Skeletal muscle satellite cell (primary cell): ENCODE data around the gene DIRAS1.

ENCODE experiments used
- H3K27me3 ChIP-seq: 2 replicates; pipeline ENCODE4 v1.7.0; 2013; ENCODE audit warnings: low read length; ENCODE audit not compliant: control insufficient read depth, insufficient read depth
- H3K36me3 ChIP-seq: 2 replicates; pipeline ENCODE4 v1.7.0; 2013; ENCODE audit warnings: mild to moderate bottlenecking, control low read depth, low read length; ENCODE audit not compliant: insufficient read depth
- H3K4me1 ChIP-seq: 2 replicates; pipeline ENCODE4 v1.7.0; 2013; ENCODE audit warnings: low read length; ENCODE audit not compliant: control insufficient read depth, insufficient read depth
- H3K4me2 ChIP-seq: 2 replicates; pipeline ENCODE4 v1.7.0; 2013; ENCODE audit warnings: mild to moderate bottlenecking, low read length
- H3K4me3 ChIP-seq: 2 replicates; pipeline ENCODE4 v1.7.0; 2013; ENCODE audit warnings: low read length
- H3K9ac ChIP-seq: 2 replicates; pipeline ENCODE4 v1.7.0; 2013; ENCODE audit warnings: mild to moderate bottlenecking, low read depth, low read length, moderate library complexity
- H3K9me3 ChIP-seq: replicated peaks from 2 replicates; pipeline ENCODE4 v1.7.0; 2013; ENCODE audit warnings: mild to moderate bottlenecking, control low read depth, low read length

DIRAS1 gene

DNA sequence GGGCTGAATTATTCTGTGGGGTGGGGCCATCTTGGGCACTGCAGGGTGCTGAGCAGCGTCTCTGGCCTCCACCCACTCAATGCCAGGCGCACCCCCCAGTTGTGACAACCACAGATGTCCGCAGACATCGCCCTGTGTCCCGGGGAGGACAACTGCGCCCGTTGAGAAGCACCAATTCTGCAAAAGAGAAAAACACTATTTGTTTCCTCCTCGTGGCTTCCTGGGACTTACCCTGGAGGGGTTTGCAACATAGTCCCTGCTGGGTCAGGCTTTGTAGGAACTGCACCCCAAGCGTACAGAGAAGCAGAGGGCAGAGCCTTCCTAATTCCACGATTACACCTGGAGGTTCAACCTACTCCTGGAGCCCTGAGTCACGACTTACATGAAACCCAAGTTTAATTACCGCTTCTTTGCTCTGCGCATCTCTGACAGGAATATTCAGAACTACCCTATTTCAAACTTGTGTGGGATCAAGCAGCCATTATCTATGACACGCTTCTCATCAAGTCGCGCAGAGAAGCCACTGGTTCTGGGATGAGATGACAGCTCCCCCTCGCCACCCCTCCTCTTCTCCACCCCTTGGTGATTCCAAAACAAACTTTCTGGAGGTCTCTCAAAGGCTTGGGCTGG is 29.8 kb upstream of the DIRAS1 start:
- Histone ChIP-seq H3K27me3 (peaks cover 3% of the 10 kb centered on the region), H3K4me3 (no peak overlapping the region), H3K4me2 (no peak overlapping the region), H3K4me1 (no peaks in the 10 kb centered on the region), H3K9me3 (no peaks in the 10 kb centered on the region), H3K9ac (no peak overlapping the region), H3K36me3 (peaks cover 27% of the 10 kb centered on the region)

DNA sequence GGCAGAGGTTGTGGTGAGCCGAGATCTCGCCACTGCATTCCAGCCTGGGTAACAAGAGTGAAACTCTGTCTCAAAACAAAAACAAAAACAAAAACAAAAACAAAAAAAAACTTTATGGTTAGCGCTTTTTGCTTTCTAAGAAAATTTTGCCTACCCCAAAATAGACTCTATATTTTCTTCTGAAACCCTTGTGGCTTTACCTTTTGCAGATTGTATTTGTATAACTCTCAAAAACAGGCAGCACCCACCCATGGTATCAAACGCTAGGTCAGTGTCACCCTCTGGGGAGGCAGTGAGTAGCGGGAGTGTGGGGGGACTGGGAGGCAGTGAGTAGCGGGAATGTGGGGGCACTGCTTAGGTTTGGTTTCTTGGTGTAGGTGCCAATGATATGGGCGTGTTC is 26.2 kb upstream of the DIRAS1 start:
- peaks cover 13% of the 10 kb centered on the region for H3K27me3 ChIP-seq
- H3K4me1 ChIP-seq: no peaks in the 10 kb centered on the region
- H3K9ac ChIP-seq: no peak overlapping the region
- H3K4me2 ChIP-seq: no peak overlapping the region
- H3K36me3 ChIP-seq: no peaks in the 10 kb centered on the region
- H3K4me3 ChIP-seq: no peak overlapping the region
- H3K9me3 ChIP-seq: no peaks in the 10 kb centered on the region

DNA sequence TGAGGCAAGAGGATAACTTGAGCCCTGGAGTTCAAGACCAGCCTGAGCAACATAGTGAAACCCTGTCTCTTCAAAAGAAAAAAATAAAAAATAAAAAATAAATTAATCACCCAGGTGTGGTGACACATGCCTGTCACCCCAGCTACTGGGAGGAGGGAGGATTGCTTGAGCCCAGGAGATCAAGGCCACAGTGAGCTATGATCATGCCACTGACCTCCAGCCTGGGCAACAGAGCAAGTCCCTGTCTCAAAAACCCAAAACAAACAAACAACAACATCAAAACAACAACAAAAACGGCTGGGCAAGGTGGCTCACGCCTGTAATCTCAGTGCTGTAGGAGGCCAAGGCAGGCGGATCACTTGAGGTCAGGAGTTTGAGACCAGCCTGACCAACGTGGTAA is 22.9 kb upstream of the DIRAS1 start:
- H3K36me3 ChIP-seq: no peaks in the 10 kb centered on the region
- no peak overlapping the region for H3K4me2 ChIP-seq
- H3K9ac ChIP-seq: no peak overlapping the region
- peaks cover 2% of the 10 kb centered on the region for H3K4me1 ChIP-seq
- H3K27me3 ChIP-seq: peaks cover 13% of the 10 kb centered on the region
- H3K4me3 ChIP-seq: no peak overlapping the region
- H3K9me3 ChIP-seq: no peaks in the 10 kb centered on the region

DNA sequence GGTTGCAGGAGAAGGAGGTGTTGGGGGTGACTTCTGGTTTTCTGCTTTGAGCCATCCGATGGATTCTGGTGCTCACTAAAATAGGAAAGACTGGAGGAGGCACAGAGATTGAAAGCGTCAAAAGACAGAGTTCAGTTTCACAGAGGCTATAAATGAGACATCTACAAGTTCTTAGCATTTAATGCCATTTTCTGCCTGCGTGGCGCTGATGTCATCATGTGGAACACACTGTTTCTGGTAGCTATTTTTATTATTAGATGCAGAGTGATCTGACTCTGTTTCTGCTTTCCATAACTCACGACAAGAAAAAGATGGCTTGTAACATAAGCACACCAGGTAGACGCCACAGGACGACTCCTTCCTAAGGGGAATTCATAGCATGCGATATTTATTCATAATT is 21.9 kb upstream of the DIRAS1 start:
- H3K4me1 ChIP-seq: peaks cover 4% of the 10 kb centered on the region

DNA sequence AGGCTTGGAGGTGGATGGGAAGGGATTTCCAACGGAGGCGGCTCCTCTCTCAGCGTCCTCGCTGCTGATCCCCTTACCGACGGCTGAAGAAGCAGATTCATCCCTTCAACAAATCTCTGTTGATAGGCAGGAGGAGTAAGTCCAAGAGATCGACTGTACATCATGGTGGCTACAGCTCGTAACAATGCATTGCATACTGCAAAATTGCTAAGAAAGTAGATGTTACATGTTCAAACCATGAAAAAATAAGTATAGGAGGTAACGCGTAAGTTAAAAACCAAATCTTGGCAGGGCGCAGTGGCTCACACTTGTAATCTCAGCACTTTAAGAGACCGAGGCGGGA is 19.1 kb upstream of the DIRAS1 start:
- peaks cover 16% of the 10 kb centered on the region for H3K36me3 ChIP-seq
- no peaks in the 10 kb centered on the region for H3K9me3 ChIP-seq
- no peak overlapping the region for H3K9ac ChIP-seq
- H3K4me2 ChIP-seq: peak overlapping the region; percentile 38
- H3K4me3 ChIP-seq: no peak overlapping the region
- peaks cover 4% of the 10 kb centered on the region for H3K4me1 ChIP-seq
- peaks cover 10% of the 10 kb centered on the region for H3K27me3 ChIP-seq

More for the DNA sequence above, 21.9 kb upstream of the DIRAS1 start:
- Histone ChIP-seq H3K9me3 (no peaks in the 10 kb centered on the region), H3K9ac (no peak overlapping the region), H3K4me2 (no peak overlapping the region), H3K27me3 (peaks cover 13% of the 10 kb centered on the region), H3K36me3 (no peaks in the 10 kb centered on the region), H3K4me3 (no peak overlapping the region)

DNA sequence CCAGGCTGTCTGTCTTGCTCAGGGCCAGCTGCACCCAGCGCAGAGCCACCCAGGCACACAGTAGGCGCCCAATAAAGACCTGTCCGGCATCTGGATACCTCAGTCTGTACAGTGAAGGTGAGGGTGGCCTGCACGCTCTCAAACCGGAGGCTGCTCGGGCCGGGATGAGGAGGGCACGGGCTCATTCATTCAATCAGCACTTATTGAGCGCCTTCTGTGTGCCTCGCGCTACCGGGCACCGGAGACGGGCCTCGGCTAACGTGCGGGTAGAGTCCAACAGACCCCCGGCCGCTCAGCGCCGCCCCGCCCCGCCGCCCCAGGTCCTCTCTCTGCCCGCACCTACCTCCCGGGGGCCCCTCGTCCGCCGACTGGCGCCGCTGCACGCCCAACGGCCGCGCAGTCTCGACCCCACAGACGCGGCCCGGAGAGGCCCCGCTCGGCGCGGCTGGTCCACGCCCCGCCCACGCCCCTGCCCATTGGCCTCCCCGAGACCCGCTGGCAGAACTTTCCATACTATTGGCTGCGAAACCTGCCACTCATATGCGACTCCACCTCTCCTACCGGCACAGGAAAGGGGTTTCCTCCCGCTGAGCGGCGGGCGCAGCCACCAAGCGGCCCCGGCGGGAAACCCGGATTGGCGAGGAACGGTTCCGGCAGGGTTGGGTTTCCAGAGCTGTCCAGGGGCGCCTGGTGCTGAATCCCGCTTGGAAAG is 18.6 kb upstream of the DIRAS1 start, which contains the start of gene SLC39A3:
TSS of gene SLC39A3 (minus strand) at position 416 of the 712 bp plus-strand sequence. CDS start 2,760 bp downstream, outside the sequence.
- Histone ChIP-seq H3K27me3 (peaks cover 9% of the 10 kb centered on the region), H3K9me3 (no peaks in the 10 kb centered on the region), H3K9ac (peak within 1 kb of the TSS; percentile 89), H3K4me3 (peak within 1 kb of the TSS; percentile 97), H3K4me1 (peaks cover 4% of the 10 kb centered on the region), H3K36me3 (peaks cover 16% of the 10 kb centered on the region), H3K4me2 (peak within 1 kb of the TSS; percentile 90)

DNA sequence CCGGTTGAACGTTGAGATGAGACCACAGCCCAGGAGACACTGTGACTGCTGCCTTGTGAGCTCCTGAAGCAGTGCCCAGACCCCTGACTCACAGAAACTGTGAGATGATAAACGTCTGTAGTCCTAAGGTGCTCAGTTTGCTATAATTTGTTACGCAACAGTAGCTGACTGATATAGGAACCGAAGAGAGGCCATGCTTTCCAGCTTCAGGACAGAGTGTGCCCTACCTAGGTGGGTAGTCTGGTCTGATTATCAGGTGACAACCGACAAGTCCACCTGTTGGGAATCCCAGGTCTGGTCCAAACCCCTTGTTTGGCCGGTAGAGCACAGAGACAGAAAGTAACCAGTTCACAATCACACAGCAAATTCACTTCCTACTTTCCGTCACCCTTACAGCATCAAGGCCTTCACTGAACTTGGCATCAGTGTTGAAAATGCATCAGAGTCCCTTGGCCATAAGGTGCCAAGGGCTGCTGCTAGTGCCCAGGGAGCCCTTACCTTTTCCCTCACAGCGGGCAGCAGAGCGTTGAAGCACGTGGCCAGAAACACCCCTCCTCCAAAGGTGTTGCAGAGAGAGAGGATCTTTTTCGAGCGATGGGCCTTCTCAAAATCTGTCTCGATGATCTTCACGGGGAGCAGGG is 15.5 kb upstream of the DIRAS1 start:
- Histone ChIP-seq H3K36me3 (peaks cover 16% of the 10 kb centered on the region), H3K4me2 (no peak overlapping the region), H3K9me3 (no peaks in the 10 kb centered on the region), H3K27me3 (no peaks in the 10 kb centered on the region), H3K4me3 (no peak overlapping the region), H3K4me1 (peaks cover 4% of the 10 kb centered on the region), H3K9ac (no peak overlapping the region)

DNA sequence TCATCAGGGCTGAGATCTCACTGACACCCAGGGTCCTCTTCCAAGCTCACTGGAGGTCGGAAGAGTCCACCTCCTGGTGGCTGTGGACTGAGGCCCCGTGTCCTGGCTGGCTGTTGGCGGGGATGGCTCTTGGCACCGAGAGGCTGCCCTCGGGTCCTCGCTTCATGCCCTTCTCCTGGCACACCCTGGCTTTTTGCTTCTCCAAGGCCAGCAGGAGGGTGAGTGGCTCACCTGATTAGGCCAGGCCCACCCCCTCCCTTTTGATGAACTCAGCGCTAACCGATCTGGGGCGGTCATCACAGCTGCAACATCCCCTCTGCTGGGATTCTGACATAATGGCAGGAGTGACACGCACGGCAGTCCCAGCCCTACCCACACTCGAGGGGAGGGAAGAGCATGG is 14.2 kb upstream of the DIRAS1 start:
- Histone ChIP-seq H3K9me3 (no peaks in the 10 kb centered on the region), H3K36me3 (peaks cover 16% of the 10 kb centered on the region), H3K4me2 (no peak overlapping the region), H3K27me3 (no peaks in the 10 kb centered on the region), H3K4me3 (no peak overlapping the region), H3K4me1 (peaks cover 4% of the 10 kb centered on the region), H3K9ac (no peak overlapping the region)

DNA sequence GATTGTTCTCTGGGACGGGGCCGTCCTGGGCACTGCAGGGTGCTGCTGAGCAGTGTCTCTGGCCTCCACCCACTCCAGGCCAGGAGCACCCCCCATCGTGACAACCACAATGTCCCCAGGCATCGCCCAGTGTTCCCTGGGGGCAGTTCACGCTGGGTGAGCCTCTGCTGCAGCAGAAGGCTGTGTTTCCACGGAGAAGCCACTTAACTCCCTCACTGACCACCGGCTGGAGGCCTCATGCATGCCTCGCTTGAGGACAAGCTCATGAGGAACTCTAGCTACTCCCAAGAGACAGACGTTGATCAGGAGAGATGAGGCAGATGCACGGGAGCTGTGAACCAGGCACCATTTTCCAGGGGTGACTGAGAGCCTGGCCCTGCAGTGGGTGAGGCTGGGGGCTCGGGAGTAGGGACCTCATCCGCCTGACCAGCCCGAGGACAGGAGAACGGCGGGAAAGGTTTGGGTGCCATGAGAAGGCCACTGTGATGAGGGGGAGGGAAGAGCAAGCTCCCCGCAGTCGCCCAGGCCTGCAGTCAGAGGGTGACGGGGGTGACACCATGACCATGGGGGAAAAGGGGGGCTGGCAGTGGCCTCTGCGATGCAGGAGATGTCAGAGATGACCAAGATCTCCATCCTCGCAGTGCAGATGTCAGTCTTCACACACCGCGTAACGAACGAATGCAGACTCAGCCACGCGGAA is 13.6 kb upstream of the DIRAS1 start:
- Histone ChIP-seq H3K4me3 (no peak overlapping the region), H3K9ac (no peak overlapping the region), H3K36me3 (peaks cover 16% of the 10 kb centered on the region), H3K4me2 (no peak overlapping the region), H3K4me1 (peaks cover 4% of the 10 kb centered on the region), H3K27me3 (no peaks in the 10 kb centered on the region), H3K9me3 (no peaks in the 10 kb centered on the region)

DNA sequence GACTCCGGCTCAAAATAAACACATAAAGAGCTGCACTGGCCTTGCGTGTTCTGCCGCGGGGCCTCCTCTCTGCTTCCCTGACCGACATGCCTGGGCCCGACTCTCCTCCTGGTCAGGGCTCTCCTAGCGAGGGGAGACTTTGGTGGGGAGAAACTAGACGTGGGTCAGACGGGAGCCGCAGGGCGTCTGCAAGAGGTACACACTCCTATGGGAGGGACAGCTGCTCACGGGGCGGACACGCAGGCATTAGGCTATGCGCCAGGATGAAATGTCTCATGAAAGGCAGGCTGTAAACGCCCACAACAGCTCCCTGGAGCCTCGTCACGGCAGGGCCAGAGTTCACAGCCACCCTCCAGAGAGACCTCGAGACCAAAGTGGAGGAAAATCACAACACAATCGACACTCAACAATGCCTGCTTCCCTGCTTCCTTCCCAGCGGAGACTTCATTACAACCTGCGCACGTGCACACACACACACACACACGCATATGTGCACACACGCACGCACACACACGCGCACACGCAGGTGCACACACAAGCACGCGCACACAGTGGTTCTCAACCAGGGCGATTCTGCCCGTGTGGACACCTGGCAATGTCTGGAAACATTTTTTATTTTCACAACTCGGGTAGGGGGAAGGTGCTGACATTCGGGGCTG is 12.9 kb upstream of the DIRAS1 start:
- no peaks in the 10 kb centered on the region for H3K27me3 ChIP-seq
- peaks cover 1% of the 10 kb centered on the region for H3K4me1 ChIP-seq
- H3K36me3 ChIP-seq: peaks cover 16% of the 10 kb centered on the region
- no peak overlapping the region for H3K4me2 ChIP-seq
- no peak overlapping the region for H3K4me3 ChIP-seq
- no peaks in the 10 kb centered on the region for H3K9me3 ChIP-seq
- H3K9ac ChIP-seq: no peak overlapping the region

DNA sequence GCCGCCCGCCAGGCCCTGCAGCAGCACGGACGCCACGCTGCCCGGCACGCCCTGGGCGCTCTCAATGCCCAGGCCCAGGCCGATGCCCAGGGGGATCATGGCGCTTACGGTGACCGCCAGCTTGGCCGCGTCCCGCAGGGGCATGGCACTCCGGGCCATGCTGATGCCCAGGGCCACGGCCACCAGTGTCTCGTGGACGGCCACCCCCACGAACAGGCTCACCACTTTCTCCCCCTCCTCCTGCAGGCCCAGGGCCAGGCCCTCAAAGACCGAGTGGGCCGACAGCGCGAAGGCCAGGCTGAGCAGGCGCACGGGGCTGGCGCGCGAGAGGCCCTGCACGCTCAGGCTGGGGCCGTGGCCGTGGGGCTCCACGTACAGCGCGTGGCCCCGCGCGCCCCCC is 11.7 kb upstream of the DIRAS1 start:
- Histone ChIP-seq H3K36me3 (peaks cover 16% of the 10 kb centered on the region), H3K9me3 (no peaks in the 10 kb centered on the region), H3K4me1 (no peaks in the 10 kb centered on the region), H3K27me3 (no peaks in the 10 kb centered on the region), H3K9ac (no peak overlapping the region), H3K4me2 (no peak overlapping the region), H3K4me3 (no peak overlapping the region)
